PC-9 (cell line): Measurements from ENCODE around the gene KIAA1958.

Source experiments
- CTCF ChIP-seq: fragments of 200-600 bp; sonication (generic); conservative IDR thresholded peaks from 2 replicates; pipeline ENCODE4 v1.6.1; 2017; ENCODE audit warnings: mixed run types, antibody characterized with exemption, mild to moderate bottlenecking, moderate library complexity
- EZH2 ChIP-seq: fragments of 200-600 bp; sonication (generic); IDR thresholded peaks from 2 replicates; pipeline ENCODE4 v1.8.0; 2017; ENCODE audit warnings: antibody characterized with exemption, low read depth

- no peak for TF ChIP-seq EZH2
- no peak for TF ChIP-seq CTCF
These were observed 57.9 kb downstream of the KIAA1958 start for GRCh38 chr9:112544477-112544876.
